Right renal cortex interstitium (tissue), 3 donors: Measurements from ENCODE around the gene NAV1. TPM values are rescaled to one million over a fixed set of nuclear protein-coding genes. Genes with fewer than 3 reads are reported as not detected.
"Not testable (repeated sequence)": the region's sequence is repeated elsewhere in the genome, so short reads cannot be mapped to it uniquely, and the experiment has no call there.

ENCODE experiments used
- DNase-seq, 3 donors: peaks; one replicate each; pipeline ENCODE4 v3.0.0-alpha.2; 2013; ENCODE audit warnings: low read depth in 3 of 3, low spot score in 2 of 3
- polyA plus RNA-seq, 3 donors: library from polyadenylated mRNA; unstranded; fragments of 120-200 nt; gene quantifications; one replicate each; pipeline ENCODE4 v1.2.1, GENCODE V29; 2013; ENCODE audit not compliant: insufficient read length in 3 of 3

Gene NAV1
- polyA plus RNA-seq, 3 donors: 17.5 to 19.2 (median 18.3) TPM

- DNase-seq: no peak
Measured at GRCh38 chr1:201518071-201518470, 20.9 kb upstream of the NAV1 start.

DNA sequence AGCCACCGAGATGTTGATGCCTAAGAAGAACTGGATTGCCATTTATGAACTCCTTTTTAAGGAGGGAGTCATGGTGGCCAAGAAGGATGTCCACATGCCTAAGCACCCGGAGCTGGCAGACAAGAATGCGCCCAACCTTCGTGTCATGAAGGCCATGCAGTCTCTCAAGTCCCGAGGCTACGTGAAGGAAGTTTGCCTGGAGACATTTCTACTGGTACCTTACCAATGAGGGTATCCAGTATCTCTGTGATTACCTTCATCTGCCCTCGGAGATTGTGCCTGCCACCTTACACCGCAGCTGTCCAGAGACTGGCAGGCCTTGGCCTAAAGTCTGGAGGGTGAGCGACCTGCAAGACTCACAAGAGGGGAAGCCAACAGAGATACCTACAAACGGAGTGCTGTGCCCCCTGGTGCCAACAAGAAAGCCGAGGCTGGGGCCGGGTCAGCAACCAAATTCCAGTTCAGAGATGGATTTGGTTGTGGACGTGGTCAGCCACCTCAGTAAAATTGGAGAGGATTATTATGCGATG is 18.8 kb upstream of the NAV1 start:
- not testable (repeated sequence) for DNase-seq

GRCh38 chr1:201525193-201525778 is 13.6 kb upstream of the NAV1 start:
- no peak for DNase-seq

- no peak for DNase-seq
Measured at GRCh38 chr1:201527879-201528278, 11.0 kb upstream of the NAV1 start.

GRCh38 chr1:201528631-201529252 is 10.2 kb upstream of the NAV1 start:
- DNase-seq: no peak

GRCh38 chr1:201530741-201531531 is 8.0 kb upstream of the NAV1 start:
- no peak for DNase-seq

DNA sequence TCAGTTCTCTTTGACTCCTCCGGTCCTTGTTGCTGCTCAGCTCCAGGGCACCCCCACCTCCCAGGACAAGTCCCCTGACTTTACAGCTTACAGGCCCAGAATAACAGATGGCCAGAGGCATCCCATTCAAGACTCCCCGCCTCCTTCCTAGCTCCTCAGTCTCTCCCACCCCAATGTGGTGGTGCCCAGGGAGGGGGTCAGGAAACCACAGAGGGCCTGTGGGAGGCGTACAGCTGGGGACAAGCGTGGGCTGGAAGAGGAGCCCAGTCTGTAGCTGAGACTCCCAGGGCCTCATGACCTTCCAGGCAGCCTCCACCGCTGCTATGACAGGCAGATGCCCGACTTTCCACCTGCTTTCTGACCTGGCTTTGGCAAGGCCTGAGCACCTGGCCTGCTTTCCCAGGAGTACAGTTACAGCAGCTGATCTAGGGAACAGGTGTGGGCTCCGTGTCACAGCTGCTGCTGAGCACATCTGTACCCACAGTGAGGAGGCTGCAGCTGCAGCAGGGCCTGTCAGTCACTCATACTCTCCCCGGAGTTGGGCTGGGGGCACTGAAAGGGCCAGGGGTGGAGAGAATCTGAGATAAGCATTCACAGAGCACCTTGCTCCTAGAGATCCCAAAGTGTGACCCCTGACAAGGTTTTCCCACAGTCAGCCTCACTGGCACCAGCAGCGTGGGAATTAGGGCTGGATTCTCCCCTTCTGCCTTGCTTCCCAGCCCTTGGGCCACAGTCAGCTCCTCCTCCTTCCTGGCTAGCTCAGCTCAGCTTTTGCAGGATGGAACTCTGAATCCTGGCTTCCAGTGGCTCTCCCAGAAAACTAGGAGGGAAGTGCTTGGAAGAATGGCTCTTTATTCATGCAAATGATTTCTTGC is 7.1 kb upstream of the NAV1 start:
- no peak for DNase-seq

DNA sequence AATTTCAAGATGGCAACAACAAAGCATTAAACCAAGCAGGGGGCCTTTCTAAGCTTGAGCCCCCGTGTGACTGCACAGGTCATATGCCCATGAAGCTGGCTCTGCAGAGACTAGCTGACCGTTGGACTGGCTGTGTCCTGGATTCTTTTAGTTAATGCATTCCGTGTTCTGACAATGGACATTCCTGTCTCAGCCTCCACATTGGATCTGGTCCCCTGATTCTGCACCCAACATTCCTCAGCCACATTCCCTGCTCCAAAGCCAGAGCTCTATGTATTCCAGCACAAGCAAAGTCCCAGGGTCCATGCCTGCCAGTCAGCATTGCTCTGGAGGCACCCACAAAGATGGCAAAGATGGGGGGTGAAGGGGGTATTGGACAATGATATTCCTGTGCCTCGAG is 5.1 kb upstream of the NAV1 start:
- DNase-seq: no peak

DNA sequence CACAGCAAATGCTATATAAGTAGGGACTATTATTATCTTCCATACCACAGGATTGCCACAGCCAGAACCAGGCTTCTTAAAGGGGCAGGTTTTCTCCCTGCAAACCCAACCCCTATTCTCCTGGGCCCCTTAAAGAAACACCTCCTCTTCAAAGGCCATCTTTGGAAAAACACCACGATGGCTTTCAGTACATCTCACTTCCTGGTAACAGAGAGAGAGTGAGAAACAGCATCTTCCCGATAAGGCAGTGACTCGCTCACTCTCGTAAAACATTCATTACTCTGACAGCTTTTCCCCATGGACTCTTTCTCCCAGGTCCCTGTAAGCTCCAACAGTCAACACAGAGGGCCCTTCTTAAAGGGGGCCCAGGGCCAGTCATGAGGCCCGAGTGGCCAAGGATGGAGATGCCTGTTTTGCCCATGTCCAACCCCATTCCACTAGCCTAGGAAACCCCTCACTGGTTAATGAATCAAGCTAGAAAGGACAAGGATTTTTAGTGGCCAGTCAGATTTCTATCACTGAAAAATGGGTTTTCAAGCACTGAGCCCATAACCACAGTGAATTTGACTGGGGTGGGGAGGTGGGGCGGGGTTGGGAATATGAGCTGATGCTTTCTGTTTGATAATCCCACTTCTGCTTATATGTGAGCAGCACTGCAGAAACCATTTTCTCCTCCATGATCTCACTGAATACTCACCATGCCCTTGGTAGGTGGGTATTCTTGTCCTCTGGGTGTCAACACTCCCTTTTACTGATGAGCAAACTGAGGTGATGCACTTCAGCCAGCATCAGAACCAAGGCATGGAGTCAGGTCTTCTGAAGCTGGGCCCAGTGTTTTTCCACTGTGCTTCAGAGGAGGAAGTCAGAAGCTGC is 3.6 kb upstream of the NAV1 start:
- DNase-seq: no peak

DNA sequence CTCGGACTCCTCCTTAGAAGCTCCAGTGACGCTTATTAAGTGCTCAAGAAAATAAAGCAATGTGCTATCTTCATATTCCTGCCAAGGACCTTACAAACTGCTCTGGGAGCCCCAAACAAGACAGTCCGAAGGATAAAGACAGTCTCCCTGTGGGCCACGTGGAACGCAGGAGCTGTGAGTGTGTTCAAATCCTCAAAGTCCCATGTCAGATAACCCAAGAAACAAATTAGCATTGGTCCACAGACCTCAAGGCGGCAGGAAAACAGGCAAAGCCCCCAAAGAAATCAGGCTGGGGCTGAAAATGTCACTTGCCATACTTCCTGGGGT is 3.0 kb upstream of the NAV1 start:
- DNase-seq: no peak

- DNase-seq: no peak
Measured at GRCh38 chr1:201536558-201536957, 2.4 kb upstream of the NAV1 start.

GRCh38 chr1:201537028-201537427 is 1.9 kb upstream of the NAV1 start:
- no peak for DNase-seq

DNA sequence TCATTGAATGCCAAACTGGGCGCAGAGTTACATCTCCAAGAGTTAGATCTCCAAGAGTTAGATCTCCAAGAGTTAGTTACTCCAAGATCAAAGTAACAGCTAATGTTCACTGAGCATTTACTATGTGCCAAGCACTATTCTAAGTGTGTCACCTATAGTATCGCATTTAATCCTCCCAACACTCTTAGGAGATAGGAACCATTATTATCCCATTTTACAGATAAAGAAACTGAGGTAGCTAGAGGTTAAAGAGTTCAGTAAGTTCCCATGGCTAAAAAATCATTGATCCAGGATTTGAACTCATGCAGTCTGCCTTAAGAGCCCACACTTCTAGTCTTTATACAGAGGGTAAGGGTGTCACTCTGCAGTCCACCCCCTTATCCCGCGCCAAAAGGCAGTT is 1.5 kb upstream of the NAV1 start:
- no peak for DNase-seq

DNA sequence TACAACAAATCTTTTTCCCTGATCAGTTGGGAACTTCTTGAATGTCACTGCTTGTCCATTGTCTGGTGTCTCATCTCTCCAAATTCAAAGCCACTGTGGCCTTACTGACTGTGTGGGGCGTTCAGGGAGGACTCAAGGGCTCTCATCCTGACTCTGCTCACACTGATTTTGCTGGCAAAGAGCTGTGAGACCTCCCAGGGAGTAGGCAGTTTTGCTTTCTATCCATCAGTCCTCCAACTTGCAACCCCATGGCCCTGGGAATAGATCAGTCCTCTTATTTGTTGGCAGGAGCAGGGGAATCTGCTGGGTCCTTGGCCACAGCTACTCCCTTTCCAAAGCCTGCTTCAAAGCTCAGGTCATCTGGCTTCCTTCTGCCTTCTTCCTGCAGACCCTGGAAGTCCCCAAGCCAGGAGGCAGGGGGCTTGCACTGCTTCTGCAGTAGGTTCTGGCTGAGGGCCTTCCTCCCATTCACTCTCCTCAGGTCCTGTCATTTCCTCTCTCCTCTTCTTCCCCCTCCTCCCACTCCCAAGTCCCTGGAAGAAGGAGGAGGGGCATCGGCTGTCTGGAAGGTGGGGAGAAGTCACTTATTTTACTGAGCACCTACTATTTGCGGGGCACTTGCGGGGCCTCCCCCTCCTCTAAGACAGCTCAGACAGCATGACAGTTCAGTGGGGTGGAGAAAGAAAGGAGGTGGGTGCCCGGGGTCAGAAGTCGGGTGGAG is 876 bp upstream of the NAV1 start:
- DNase-seq: no peak

GRCh38 chr1:201539561-201540431 is 869 bp downstream of the NAV1 start:
- DNase-seq: no peak

DNA sequence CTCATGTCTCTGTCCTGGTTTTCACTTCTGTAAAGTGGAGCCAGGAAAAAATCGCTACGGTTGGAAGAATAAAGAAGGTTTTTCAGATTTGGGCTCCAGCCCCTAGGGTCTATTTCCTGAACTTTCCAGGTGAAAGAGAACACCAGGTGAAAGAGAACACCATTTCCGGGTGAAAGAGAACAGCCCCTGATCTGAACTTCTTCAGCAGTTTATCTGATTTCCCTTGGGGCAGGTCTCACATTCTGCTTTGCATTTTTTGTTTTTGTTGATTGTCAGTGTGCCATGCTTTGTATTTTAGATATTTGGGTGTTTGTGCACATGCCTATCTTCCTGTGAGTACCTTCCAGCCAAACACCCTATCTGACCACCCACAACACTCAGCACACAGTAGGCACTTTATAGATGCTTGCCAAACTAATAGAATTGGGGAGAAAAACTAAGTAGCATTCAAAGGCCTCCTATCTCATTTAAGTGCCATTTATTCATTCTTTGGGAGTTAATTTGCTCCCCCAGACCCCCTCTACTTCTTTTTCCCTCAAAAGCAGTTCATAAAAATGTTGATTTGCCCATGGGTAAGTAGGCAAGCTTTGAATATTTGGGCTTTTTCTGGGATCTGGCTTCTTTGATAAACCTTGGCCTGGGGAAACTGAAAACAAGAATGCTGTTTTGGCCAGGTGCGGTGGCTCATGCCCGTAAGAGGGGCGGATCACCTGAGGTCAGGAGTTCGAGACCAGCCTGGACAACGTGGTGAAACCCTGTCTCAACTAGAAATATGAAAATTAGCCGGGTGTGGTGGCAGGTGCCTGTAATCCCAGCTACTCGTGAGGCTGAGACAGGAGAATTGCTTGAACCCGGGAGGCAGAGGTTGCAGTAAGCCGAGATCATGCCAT is 2.2 kb downstream of the NAV1 start:
- no peak for DNase-seq

DNA sequence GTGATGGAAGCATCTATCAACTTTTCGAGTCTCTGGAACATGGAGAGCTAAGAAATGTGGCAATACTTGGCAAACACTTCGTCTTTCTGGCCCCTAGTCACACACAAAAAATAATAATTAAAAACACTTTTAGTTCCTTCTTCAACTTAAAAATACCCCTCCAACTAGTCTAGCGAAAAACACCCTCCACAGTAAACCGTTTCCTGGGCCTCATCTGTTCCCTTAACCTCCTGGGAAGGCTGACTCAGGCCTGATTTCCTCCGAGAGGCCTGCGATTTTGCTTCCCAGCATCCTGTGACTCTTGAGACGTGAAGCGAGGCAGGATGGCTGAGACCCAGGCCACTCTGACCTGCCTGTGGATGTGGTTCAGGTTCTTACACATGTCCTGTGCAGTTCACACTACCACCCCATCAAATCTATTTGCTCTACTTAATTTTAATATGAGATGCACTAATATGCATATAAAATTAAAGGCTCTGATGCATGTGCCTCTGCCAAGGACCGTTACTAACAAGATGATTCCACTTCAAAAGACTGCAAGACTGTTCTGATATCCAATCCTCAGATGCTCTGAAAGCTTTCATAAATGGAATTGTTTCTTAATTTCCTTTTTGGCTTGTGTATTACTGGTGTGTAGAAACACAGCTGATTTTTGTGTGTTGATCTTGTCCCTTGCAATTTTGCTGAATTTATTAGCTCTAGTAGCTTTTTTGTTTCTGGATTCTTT is 3.5 kb downstream of the NAV1 start:
- DNase-seq: no peak
